K562 (cell line): ENCODE data around the gene PRPF8.

Experiments
- ATF7 ChIP-seq: fragments of 450-650 bp; IDR thresholded peaks from 2 replicates; pipeline ENCODE4 v1.7.1; 2014; ENCODE audit warnings: mild to moderate bottlenecking, moderate library complexity
- BHLHE40 ChIP-seq: IDR thresholded peaks from 2 replicates; pipeline ENCODE4 v1.6.1; 2011; ENCODE audit warnings: low read length, improper control_type of control experiment
- CTCF ChIP-seq, 3 experiments: IDR thresholded peaks in 2 of 3; conservative IDR thresholded peaks in 1 of 3; 2 replicates each; pipeline ENCODE4 v1.5.1; 2011 to 2012; ENCODE audit warnings: low read length in 3 of 3, mild to moderate bottlenecking in 3 of 3, control low read depth in 2 of 3, improper control_type of control experiment in 1 of 3, inconsistent platforms in 1 of 3, low read depth in 1 of 3, mixed read lengths in 1 of 3, moderate library complexity in 1 of 3; ENCODE audit not compliant: insufficient read depth in 2 of 3
- CXXC5 ChIP-seq: fragments of 250-450 bp; sonication (Bioruptor Pico); IDR thresholded peaks from 2 replicates; pipeline ENCODE4 v1.8.0; 2022; ENCODE audit warnings: inconsistent platforms, mild to moderate bottlenecking, moderate library complexity
- ESRRB ChIP-seq: fragments of 250-450 bp; sonication (Bioruptor Pico); IDR thresholded peaks from 2 replicates; pipeline ENCODE4 v1.5.0; 2020; ENCODE audit warnings: mild to moderate bottlenecking, moderate library complexity, borderline replicate concordance
- FOXM1 ChIP-seq, 2 experiments: fragments of 450-650 bp in 1 of 2; sonication (generic) in 1 of 2; formaldehyde crosslinking in 1 of 2; IDR thresholded peaks; 2 replicates each; pipeline versions ENCODE4 v1.6.1 to v1.9.0; 2017 to 2022; ENCODE audit warnings: low read depth in 2 of 2, mild to moderate bottlenecking in 2 of 2, missing genetic modification reagents in 1 of 2, moderate library complexity in 1 of 2
- MEIS2 ChIP-seq: fragments of 450-650 bp; IDR thresholded peaks from 2 replicates; pipeline ENCODE4 v1.6.1; 2014; ENCODE audit warnings: mild to moderate bottlenecking; ENCODE audit not compliant: partially characterized antibody
- PHF8 ChIP-seq: fragments of 200-600 bp; sonication (generic); IDR thresholded peaks from 2 replicates; pipeline ENCODE4 v1.6.1; 2012; ENCODE audit warnings: mixed run types, mild to moderate bottlenecking, inconsistent platforms, low read length, moderate library complexity, borderline replicate concordance
- PURB ChIP-seq: sonication (generic); formaldehyde crosslinking; IDR thresholded peaks from 2 replicates; pipeline ENCODE4 v1.9.0; 2021; ENCODE audit warnings: low read depth, mild to moderate bottlenecking, missing genetic modification reagents
- RFX5 ChIP-seq: IDR thresholded peaks from 2 replicates; pipeline ENCODE4 v1.6.1; 2011; ENCODE audit warnings: low read depth, mild to moderate bottlenecking, improper control_type of control experiment, low read length
- RNF2 ChIP-seq: sonication (generic); IDR thresholded peaks from 2 replicates; pipeline ENCODE4 v1.6.1; 2016
- YY1 ChIP-seq, 3 experiments: IDR thresholded peaks; 2 replicates each; pipeline ENCODE4 v1.6.1; 2011; ENCODE audit warnings: low read length in 2 of 3, mild to moderate bottlenecking in 2 of 3, moderate library complexity in 2 of 3, borderline replicate concordance in 1 of 3, control low read depth in 1 of 3, low read depth in 1 of 3; ENCODE audit not compliant: insufficient read depth in 3 of 3, insufficient replicate concordance in 2 of 3, control insufficient read depth in 1 of 3, insufficient read length in 1 of 3; ENCODE audit errors: extremely low read depth in 1 of 3
- TF ChIP-seq, protein P1 (sequence below): fragments of 450-650 bp; IDR thresholded peaks from 2 replicates; pipeline ENCODE4 v1.6.1; 2017; ENCODE audit warnings: antibody characterized with exemption
- TF ChIP-seq, protein P2 (sequence below): conservative IDR thresholded peaks from 2 replicates; pipeline ENCODE4 v1.6.1; 2011; ENCODE audit warnings: low read depth, mild to moderate bottlenecking, low read length; ENCODE audit not compliant: control insufficient read depth

DNA sequence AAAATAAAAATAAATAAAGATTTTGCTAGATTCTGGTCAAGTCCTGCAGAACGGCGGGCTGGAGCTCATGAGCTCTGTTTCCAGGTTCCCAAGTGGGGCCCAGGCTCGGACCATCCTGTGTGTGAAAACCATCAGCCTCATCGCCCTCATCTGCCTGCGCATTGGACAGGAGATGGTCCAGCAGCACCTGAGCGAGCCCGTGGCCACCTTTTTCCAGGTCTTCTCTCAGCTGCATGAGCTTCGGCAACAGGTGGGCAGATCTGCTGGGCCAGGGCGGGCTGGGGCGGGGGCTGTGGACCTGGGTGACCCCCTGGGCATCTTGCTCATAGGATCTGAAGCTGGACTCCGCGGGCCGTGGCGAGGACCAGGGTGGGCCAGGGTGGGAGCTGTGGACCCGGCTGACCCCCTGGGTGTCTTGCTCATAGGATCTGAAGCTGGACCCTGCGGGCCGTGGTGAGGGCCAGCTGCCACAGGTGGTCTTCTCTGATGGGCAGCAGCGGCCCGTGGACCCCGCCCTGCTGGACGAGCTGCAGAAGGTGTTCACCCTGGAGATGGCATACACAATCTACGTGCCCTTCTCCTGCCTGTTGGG is 47.7 kb upstream of the PRPF8 start:
- TF ChIP-seq YY1 (IDR thresholded peaks at IDR 0.05; ENCODE audit: borderline replicate concordance in 1 of 3, control insufficient read depth in 1 of 3, extremely low read depth in 1 of 3, insufficient read depth in 3 of 3, insufficient read length in 1 of 3, insufficient replicate concordance in 2 of 3, low read depth in 1 of 3, low read length in 2 of 3) (no peak), PHF8 (no peak), RFX5 (no peak), ESRRB (CRISPR knock-in tag) (no peak), RNF2 (no peak), MEIS2 (no peak), BHLHE40 (no peak), CTCF (IDR thresholded peaks at IDR 0.05 in 2 of 3, conservative IDR thresholded peaks at IDR 0.05 in 1 of 3; ENCODE audit: insufficient read depth in 2 of 3, low read depth in 1 of 3, low read length in 3 of 3) (no peak), FOXM1 (IDR thresholded peaks at IDR 0.05; ENCODE audit: low read depth) (no peak), FOXM1 (CRISPR knock-in tag; IDR thresholded peaks at IDR 0.05; ENCODE audit: low read depth) (no peak), ATF7 (no peak), CXXC5 (no peak), PURB (CRISPR knock-in tag) (no peak)
- TF ChIP-seq, protein P1, sequence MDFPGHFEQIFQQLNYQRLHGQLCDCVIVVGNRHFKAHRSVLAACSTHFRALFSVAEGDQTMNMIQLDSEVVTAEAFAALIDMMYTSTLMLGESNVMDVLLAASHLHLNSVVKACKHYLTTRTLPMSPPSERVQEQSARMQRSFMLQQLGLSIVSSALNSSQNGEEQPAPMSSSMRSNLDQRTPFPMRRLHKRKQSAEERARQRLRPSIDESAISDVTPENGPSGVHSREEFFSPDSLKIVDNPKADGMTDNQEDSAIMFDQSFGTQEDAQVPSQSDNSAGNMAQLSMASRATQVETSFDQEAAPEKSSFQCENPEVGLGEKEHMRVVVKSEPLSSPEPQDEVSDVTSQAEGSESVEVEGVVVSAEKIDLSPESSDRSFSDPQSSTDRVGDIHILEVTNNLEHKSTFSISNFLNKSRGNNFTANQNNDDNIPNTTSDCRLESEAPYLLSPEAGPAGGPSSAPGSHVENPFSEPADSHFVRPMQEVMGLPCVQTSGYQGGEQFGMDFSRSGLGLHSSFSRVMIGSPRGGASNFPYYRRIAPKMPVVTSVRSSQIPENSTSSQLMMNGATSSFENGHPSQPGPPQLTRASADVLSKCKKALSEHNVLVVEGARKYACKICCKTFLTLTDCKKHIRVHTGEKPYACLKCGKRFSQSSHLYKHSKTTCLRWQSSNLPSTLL, result no peak
- TF ChIP-seq, protein P2, sequence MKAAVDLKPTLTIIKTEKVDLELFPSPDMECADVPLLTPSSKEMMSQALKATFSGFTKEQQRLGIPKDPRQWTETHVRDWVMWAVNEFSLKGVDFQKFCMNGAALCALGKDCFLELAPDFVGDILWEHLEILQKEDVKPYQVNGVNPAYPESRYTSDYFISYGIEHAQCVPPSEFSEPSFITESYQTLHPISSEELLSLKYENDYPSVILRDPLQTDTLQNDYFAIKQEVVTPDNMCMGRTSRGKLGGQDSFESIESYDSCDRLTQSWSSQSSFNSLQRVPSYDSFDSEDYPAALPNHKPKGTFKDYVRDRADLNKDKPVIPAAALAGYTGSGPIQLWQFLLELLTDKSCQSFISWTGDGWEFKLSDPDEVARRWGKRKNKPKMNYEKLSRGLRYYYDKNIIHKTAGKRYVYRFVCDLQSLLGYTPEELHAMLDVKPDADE, result no peak
